Measurements from ENCODE around the gene AMD1. TPM values are rescaled to one million over a fixed set of nuclear protein-coding genes. Genes with fewer than 3 reads are reported as not detected.

AMD1 gene
- total and polyA plus RNA-seq, 2 of the 8 experiments (the other 6 are each of a cell fraction or from before 2014, with no cell fraction given), result 60.9 to 177 TPM

GRCh38 chr6:110881546-110882273, 7.1 kb downstream of the AMD1 start:
- peaks cover 46 to 57% of the 10 kb centered on the region in 2 experiments for H4K20me1 ChIP-seq (replicated peaks in 1 of 2; ENCODE audit: control insufficient read depth in 1 of 2, insufficient read depth in 2 of 2, low read length in 2 of 2)
- TF ChIP-seq BACH1 (IDR thresholded peaks at IDR 0.05; ENCODE audit: low read length), result no peak
- no peak for TF ChIP-seq TBP (IDR thresholded peaks at IDR 0.05; ENCODE audit: low read depth, low read length)
- no peak for TF ChIP-seq MAFK (IDR thresholded peaks at IDR 0.05; ENCODE audit: low read depth, low read length)
- no peak for TF ChIP-seq SIRT6 (IDR thresholded peaks at IDR 0.05; ENCODE audit: low read length)
- no peak for TF ChIP-seq ATF2 (IDR thresholded peaks at IDR 0.05; ENCODE audit: low read length)
- TF ChIP-seq GTF2F1 (IDR thresholded peaks at IDR 0.05; ENCODE audit: borderline replicate concordance, low read depth, low read length), result no peak
- TF ChIP-seq PHF8 (conservative IDR thresholded peaks at IDR 0.05; ENCODE audit: low read depth, low read length), result no peak
- no peak for TF ChIP-seq KDM1A (IDR thresholded peaks at IDR 0.05; ENCODE audit: borderline replicate concordance, low read length)
- no peak for TF ChIP-seq CHD1 (IDR thresholded peaks at IDR 0.05; ENCODE audit: low read depth, low read length)
- TF ChIP-seq KDM4A (IDR thresholded peaks at IDR 0.05; ENCODE audit: low read depth, low read length, severe bottlenecking), result no peak
- TF ChIP-seq CHD2 (IDR thresholded peaks at IDR 0.05; ENCODE audit: low read length), result no peak

More at GRCh38 chr6:110881546-110882273, 7.1 kb downstream of the AMD1 start:
- POLR2A ChIA-PET (ENCODE audit: partially characterized antibody), result interaction anchor here (1.1 to 12.2 kb wide), 7 partner anchors 6 to 100 kb away, joined by 3 to 172 read pairs (median 7); partner anchors contain the start of genes AMD1, CDK19, GTF3C6 and RPF2
- H2BK5ac ChIP-seq (ENCODE audit: low read depth, low read length), result no peak overlapping the region
- peak overlapping the region in 1 of 4 experiments; percentile 13; a peak in 1 of 8 replicates for H3K4me3 ChIP-seq (ENCODE audit: extremely low read depth in 1 of 4, insufficient read depth in 2 of 4, low read depth in 3 of 4, low read length in 4 of 4)
- H2BK20ac ChIP-seq (ENCODE audit: low read length), result no peak overlapping the region
- no peak overlapping the region for H2AK5ac ChIP-seq (ENCODE audit: low read depth, low read length)
- H2BK12ac ChIP-seq (ENCODE audit: low read depth, low read length), result no peak overlapping the region
- no peak overlapping the region for H4K5ac ChIP-seq (ENCODE audit: insufficient read length, low read depth, low read length)
- H3K23ac ChIP-seq (ENCODE audit: insufficient read length), result no peak overlapping the region
- no peak overlapping the region for H3K18ac ChIP-seq (ENCODE audit: extremely low read depth, low read length)
- no peaks in the 10 kb centered on the region; the same call in 1 of the 2 replicates for H3K79me1 ChIP-seq (ENCODE audit: low read depth, low read length)
- H3K27ac ChIP-seq (ENCODE audit: low read depth, low read length), result no peak overlapping the region
- DNase-seq (ENCODE audit: low read depth in 1 of 2, low spot score in 2 of 2) (no peak), FAIRE-seq (no peak)
- H3K4ac ChIP-seq (replicated peaks; ENCODE audit: insufficient read length, low read depth, low read length), result no peak overlapping the region
- peak overlapping the region; percentile 19 to 37; a peak in 2 of 4 replicates for H3K4me2 ChIP-seq (ENCODE audit: insufficient read depth in 1 of 2, low read depth in 2 of 2, low read length in 2 of 2)
- H3K14ac ChIP-seq (ENCODE audit: insufficient read length), result no peak overlapping the region
- H3K23me2 ChIP-seq (ENCODE audit: low read depth, low read length), result peaks cover 8% of the 10 kb centered on the region
- 88% methylated on average over 9 of the region's 9 CpGs; no CpG with 5 or more reads in 1 of the 2 experiments for WGBS, 2 experiments (ENCODE audit: extremely low coverage in 1 of 2, insufficient coverage in 1 of 2, insufficient read length in 1 of 2, insufficient replicate concordance in 2 of 2, low coverage in 1 of 2, low lambda C conversion rate in 2 of 2, missing lambda C conversion rate in 1 of 2)
- H3K36me3 ChIP-seq (ENCODE audit: control insufficient read depth in 2 of 4, insufficient read depth in 4 of 4, low read length in 3 of 4), result no peaks in the 10 kb centered on the region
- no peak overlapping the region for H2AFZ ChIP-seq (ENCODE audit: low read length)
- H2BK15ac ChIP-seq (ENCODE audit: low read length), result no peak overlapping the region
- H3K79me2 ChIP-seq (ENCODE audit: control insufficient read depth in 1 of 2, insufficient read depth in 2 of 2, low read length in 2 of 2), result peaks cover 95 to 100% of the 10 kb centered on the region in 2 experiments
- H4K8ac ChIP-seq (ENCODE audit: extremely low read depth, insufficient read depth, low read length), result no peak overlapping the region
- peaks cover 1 to 9% (median 5%) of the 10 kb centered on the region in 4 experiments; a peak in 6 of 7 replicates for H3K4me1 ChIP-seq (replicated peaks in 1 of 4; ENCODE audit: control insufficient read depth in 3 of 4, insufficient read depth in 4 of 4, low read length in 3 of 4)
- no peaks in the 10 kb centered on the region for H3K9me3 ChIP-seq (ENCODE audit: insufficient read depth in 2 of 2, low read depth in 1 of 2, low read length in 1 of 2)
- no peak overlapping the region for H3K9ac ChIP-seq (replicated peaks in 1 of 4; ENCODE audit: extremely low read depth in 1 of 4, low read depth in 3 of 4, low read length in 3 of 4)
- no peak overlapping the region for H4K91ac ChIP-seq (replicated peaks; ENCODE audit: insufficient read length, low read length)
- H3K56ac ChIP-seq (replicated peaks; ENCODE audit: insufficient read length, low read depth, low read length), result no peak overlapping the region
- H2BK120ac ChIP-seq (replicated peaks; ENCODE audit: low read depth, low read length), result no peak overlapping the region
- H3K27me3 ChIP-seq (replicated peaks in 1 of 4; ENCODE audit: control insufficient read depth in 3 of 4, extremely low read depth in 1 of 4, insufficient read depth in 3 of 4, low read length in 3 of 4), result no peaks in the 10 kb centered on the region
- CTCF ChIA-PET (ENCODE audit: partially characterized antibody), result interaction anchor here (0.6 to 1.4 kb wide), 5 partner anchors 9 to 1355 kb away, joined by 3 read pairs; no protein-coding TSS in a partner anchor

Data from H1 (cell line).